ENCODE results near the gene PCNX2. TPM values are rescaled to one million over a fixed set of nuclear protein-coding genes. Genes with fewer than 3 reads are reported as not detected.

Gene PCNX2
- total and polyA plus RNA-seq, 2 experiments from 2014 or later = 42.9 to 88.3 TPM

- Histone ChIP-seq H3K79me2 (replicated peaks; ENCODE audit: insufficient read depth) (peaks cover 3% of the 10 kb centered on the region; the same call in 1 of the 2 replicates), H3K36me3 (ENCODE audit: insufficient read depth) (no peaks in the 10 kb centered on the region; the same call in 1 of the 2 replicates), H3F3A (replicated peaks; ENCODE audit: low read depth) (peaks cover 5% of the 10 kb centered on the region; the same call in 1 of the 2 replicates), H3K4me3 (no peak overlapping the region), H3K4me1 (ENCODE audit: insufficient read depth) (peaks cover 43% of the 10 kb centered on the region), H3K27ac (ENCODE audit: low read depth) (peak overlapping the region; percentile 98), H3K9me2 (ENCODE audit: insufficient read depth) (no peaks in the 10 kb centered on the region), H4K20me1 (replicated peaks; ENCODE audit: insufficient read depth) (no peaks in the 10 kb centered on the region), H3K27me3 (ENCODE audit: insufficient read depth) (no peaks in the 10 kb centered on the region), H3K4me2 (peak overlapping the region; percentile 54), H2AFZ (no peak overlapping the region)
- ATAC-seq (peak; percentile 40), DNase-seq (ENCODE audit: low spot score) (peak; percentile 25)
- H3K9me3 Mint-ChIP-seq = no peaks in the 10 kb centered on the region
- peak overlapping the region; percentile 20; the same call in 2 of the 3 replicates for H3K4me3 Mint-ChIP-seq
- peaks cover 30% of the 10 kb centered on the region for H3K36me3 Mint-ChIP-seq (ENCODE audit: low read depth)
- peak overlapping the region; percentile 100 for H3K27ac Mint-ChIP-seq
- H3K4me1 Mint-ChIP-seq = peaks cover 54% of the 10 kb centered on the region
- H3K27me3 Mint-ChIP-seq (ENCODE audit: insufficient read depth, low read depth, poor library complexity) = peaks cover 1% of the 10 kb centered on the region
- no peak for TF ChIP-seq ZNF114 (CRISPR knock-in tag; IDR thresholded peaks at IDR 0.05)
- TF ChIP-seq NANOG (IDR thresholded peaks at IDR 0.05; ENCODE audit: borderline replicate concordance) = no peak
- no peak for TF ChIP-seq ETS1 (IDR thresholded peaks at IDR 0.05)
- no peak for TF ChIP-seq STAT1 (IDR thresholded peaks at IDR 0.05; ENCODE audit: unreplicated experiment)
- no peak for TF ChIP-seq CTCF (conservative IDR thresholded peaks at IDR 0.05; ENCODE audit: low read depth in 2 of 2)
- no peak for TF ChIP-seq POLR2AphosphoS5 (IDR thresholded peaks at IDR 0.05; ENCODE audit: low read depth)
- TF ChIP-seq CREB1 (CRISPR knock-in tag; IDR thresholded peaks at IDR 0.05; ENCODE audit: low read depth) = no peak
- no peak for TF ChIP-seq JUNB (IDR thresholded peaks at IDR 0.05; ENCODE audit: unreplicated experiment)
- no peak for TF ChIP-seq ZNF331 (CRISPR knock-in tag; IDR thresholded peaks at IDR 0.05; ENCODE audit: low read depth)
Measured at GRCh38 chr1:233114159-233114558, 181.4 kb downstream of the PCNX2 start.

- ATAC-seq (peak; percentile 87), DNase-seq (ENCODE audit: low spot score) (peak; percentile 90)
- H3K36me3 ChIP-seq (ENCODE audit: insufficient read depth) = no peaks in the 10 kb centered on the region; the same call in 1 of the 2 replicates
- H3K27me3 ChIP-seq (ENCODE audit: insufficient read depth) = no peaks in the 10 kb centered on the region
- peaks cover 1% of the 10 kb centered on the region for H3K27me3 Mint-ChIP-seq (ENCODE audit: insufficient read depth, low read depth, poor library complexity)
- H3F3A ChIP-seq (replicated peaks; ENCODE audit: low read depth) = peaks cover 5% of the 10 kb centered on the region; the same call in 1 of the 2 replicates
- peak overlapping the region; percentile 54 for H3K4me2 ChIP-seq
- peak overlapping the region; percentile 41 for H3K4me3 Mint-ChIP-seq
- H3K9me2 ChIP-seq (ENCODE audit: insufficient read depth) = no peaks in the 10 kb centered on the region
- peak overlapping the region; percentile 12; the same call in 1 of the 2 replicates for H3K4me3 ChIP-seq
- peaks cover 43% of the 10 kb centered on the region for H3K4me1 ChIP-seq (ENCODE audit: insufficient read depth)
- H3K36me3 Mint-ChIP-seq (ENCODE audit: low read depth) = peaks cover 36% of the 10 kb centered on the region
- no peaks in the 10 kb centered on the region for H3K9me3 Mint-ChIP-seq
- no peaks in the 10 kb centered on the region for H4K20me1 ChIP-seq (replicated peaks; ENCODE audit: insufficient read depth)
- 0 out of 2 replicates have a peak, but pooled peaks cover 3% of the 10 kb centered on the region for H3K79me2 ChIP-seq (replicated peaks; ENCODE audit: insufficient read depth)
- H3K4me1 Mint-ChIP-seq = peaks cover 63% of the 10 kb centered on the region
- H2AFZ ChIP-seq = no peak overlapping the region
- peak overlapping the region; percentile 98 for H3K27ac ChIP-seq (ENCODE audit: low read depth)
- peak overlapping the region; percentile 100 for H3K27ac Mint-ChIP-seq
- TF ChIP-seq REST (IDR thresholded peaks at IDR 0.05; ENCODE audit: unreplicated experiment) (no peak), NANOG (IDR thresholded peaks at IDR 0.05; ENCODE audit: borderline replicate concordance) (no peak; the same call in 1 of the 2 replicates), ZNF114 (CRISPR knock-in tag; IDR thresholded peaks at IDR 0.05) (no peak), EZH2phosphoT487 (IDR thresholded peaks at IDR 0.05; ENCODE audit: unreplicated experiment) (no peak)
Measured at GRCh38 chr1:233113009-233113879, 182.3 kb downstream of the PCNX2 start.
